GM21390 (cell line): ENCODE measurements around the gene DEDD2.

Experiments used
- ATAC-seq: cut with Tn5 transposase; IDR thresholded peaks from one replicate; pipeline ENCODE4 v1.9.1; 2021; ENCODE audit not compliant: unreplicated experiment

DEDD2 gene

DNA sequence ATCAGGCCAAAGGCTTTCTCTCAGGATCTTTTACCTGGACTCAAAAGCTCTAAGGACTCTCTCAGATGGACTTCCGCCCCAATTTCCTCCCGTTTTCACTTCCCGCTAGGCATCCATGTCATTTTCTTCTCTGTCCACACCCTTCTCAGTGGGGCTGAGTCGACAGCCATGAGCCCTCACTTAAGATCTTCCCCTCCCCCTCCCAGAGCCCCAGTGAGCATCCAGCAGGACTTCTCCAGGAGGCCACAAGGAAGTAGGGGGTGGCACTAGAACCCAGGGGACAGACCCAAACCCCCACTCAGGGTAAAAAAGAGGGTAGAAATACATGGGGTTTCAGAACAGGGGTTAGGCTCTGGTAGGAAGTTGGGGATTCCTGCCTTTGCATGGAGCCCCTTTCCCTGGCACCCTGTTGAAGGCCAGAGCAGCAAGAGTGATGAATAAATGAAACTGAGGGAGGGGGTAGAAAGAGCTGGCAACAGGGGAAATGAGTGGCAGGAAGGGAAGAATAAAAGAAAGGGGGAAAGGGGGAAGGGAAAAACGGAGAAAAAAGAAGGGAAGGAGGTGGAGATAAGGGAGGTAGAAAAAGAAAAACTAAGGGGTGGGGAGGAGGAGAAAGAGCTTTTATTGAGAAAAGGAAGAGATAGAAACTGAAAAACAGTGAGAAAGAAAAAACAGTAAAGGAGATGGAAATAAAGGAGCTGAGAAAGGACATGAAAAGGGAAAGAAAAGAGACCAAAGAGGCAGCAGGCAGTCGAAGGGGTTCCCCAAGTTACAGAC, 42.3 kb downstream of the DEDD2 start:
- no peak for ATAC-seq

- ATAC-seq, result no peak
These were observed 43.3 kb downstream of the DEDD2 start for GRCh38 chr19:42174188-42174587.

GRCh38 chr19:42173695-42174094, 43.8 kb downstream of the DEDD2 start:
- ATAC-seq, result no peak

DNA sequence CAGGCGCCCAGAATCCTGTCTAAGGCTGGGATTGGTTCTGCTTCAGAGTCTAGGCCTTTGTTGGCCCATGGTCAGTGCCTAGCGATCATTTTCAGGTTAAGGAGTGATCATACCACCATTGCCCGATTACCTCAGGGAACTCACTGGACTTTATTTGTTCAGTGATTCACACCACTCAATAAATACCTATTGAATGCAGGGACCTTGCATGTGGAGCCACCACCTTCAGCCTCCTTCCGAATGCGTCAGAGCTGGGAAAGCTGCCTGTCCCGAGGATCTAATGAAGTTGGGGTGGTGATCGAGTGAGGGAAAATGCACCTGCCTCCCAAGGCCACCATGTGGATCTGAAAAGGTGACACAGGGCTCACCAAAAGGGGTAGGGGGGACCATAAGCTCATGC, 45.2 kb downstream of the DEDD2 start:
- ATAC-seq, result no peak

DNA sequence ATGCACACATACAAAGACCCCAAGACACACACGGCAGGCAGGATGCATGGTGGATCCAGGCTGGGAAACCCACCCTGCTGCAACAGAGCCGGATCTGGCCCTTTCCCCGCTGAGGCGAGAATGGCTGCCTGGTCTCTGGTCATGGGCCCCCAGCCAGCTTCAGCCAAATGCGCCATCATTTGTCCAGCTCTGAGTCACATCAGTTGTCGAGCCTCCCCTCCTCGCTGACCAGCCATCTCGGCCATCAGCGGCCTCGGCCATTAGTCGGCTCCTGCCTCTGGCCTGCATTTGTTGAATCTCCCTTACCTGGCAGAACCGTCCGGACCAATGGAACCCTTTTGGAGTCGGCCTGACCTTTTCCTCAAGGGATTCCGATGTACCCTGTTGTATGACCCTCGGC, 46.8 kb downstream of the DEDD2 start:
- ATAC-seq, result no peak

GRCh38 chr19:42169486-42170413, 47.7 kb downstream of the DEDD2 start:
- ATAC-seq, result no peak

- ATAC-seq, result no peak
These were observed 49.3 kb downstream of the DEDD2 start for GRCh38 chr19:42168206-42168605.

GRCh38 chr19:42166316-42166715, 51.2 kb downstream of the DEDD2 start:
- no peak for ATAC-seq

- ATAC-seq, result no peak
These were observed 52.3 kb downstream of the DEDD2 start for GRCh38 chr19:42165146-42165545.

DNA sequence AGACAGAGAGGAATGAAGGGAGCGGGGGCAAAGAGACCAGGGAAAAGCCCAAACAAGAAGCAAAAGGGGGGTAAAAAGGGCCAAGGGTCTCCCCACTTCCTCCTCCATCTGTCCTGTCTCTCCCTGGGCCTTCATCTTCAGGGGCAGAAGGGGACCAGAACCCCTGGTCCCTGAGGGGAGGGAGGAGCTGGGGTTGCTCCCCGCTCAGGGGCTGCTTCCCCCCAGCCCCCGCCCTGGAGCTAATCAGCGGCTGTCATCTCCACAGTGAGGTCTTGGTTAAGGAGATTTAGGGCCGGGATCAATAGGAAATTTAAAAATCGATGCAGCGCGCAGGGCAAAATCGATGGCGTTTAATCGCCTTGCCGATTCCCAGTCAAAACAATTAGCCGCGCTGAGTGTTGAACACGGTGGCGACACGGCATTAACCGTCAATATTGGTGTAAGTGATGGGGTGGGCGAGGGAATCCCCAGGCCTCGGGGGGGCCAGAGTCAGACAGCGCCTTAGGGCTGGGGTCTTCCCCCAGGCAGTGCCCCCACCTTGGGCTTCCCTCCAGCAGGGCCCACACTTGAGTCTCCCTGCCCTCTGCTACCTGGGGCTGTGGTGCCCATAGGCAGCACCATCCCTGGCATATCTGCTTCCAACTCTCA, 55.7 kb downstream of the DEDD2 start:
- no peak for ATAC-seq

GRCh38 chr19:42159942-42160341, 57.5 kb downstream of the DEDD2 start:
- ATAC-seq, result no peak

DNA sequence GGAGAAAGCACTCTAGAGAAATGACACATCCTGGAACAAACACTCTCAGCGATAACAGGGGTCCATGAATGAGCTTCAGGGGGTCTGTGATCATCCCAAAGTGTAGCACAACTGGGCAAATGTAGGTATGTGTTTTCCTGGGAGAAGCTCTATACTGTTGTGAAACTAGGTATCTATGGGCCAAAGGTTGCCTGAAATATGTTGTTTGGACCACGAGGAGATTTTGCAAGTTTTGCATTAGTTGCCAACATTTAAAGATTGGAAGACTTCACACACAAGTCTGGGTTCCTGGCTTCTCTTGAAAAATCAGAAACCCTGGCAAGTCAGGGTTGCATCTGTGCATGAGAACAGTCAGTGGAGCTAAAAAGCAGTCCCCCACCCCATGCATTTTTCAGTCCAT, 58.6 kb downstream of the DEDD2 start:
- ATAC-seq, result no peak

- no peak for ATAC-seq
These were observed 60.9 kb downstream of the DEDD2 start for GRCh38 chr19:42156571-42156970.

GRCh38 chr19:42155796-42156195, 61.7 kb downstream of the DEDD2 start:
- ATAC-seq, result no peak

DNA sequence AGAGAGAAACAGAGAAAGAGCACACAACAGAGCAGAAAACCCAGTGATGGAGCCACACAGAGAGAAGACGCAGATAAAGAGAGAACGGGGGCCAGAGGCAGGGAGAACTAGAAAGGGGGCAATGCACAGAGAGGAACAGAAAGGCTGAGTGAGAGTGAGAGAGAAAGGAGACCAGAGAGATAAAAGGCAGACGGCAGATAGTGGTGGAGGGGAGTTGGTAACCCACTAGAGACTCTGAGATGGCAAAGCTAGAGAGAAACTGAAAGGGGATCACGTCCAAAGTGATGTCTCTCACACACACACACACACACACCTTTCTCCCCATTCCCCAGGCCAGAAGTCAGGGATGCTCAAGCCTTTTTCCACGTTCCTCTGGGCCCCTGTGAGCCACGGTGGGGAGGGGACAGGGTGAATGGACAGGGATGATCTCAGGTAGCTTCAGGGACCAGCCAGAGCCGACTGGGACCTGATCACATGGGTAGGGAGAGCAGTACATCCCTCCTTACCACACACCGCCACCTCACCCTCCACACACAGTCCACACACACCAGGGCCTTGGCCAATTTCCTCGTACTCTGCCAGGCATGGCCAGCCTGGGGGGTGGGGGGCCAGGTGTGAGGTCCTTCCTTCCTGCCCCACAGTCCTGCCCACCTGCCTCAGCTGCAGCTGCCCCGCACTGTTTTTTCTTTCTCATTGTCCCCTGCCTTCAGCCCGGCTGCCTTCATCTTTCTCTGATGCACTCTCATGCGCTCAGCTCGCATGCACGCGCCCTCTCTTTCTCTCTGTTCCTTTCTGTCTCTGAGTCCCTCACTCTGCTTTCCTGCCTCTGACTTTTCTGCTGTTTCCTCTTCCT, 62.8 kb downstream of the DEDD2 start:
- no peak for ATAC-seq

DNA sequence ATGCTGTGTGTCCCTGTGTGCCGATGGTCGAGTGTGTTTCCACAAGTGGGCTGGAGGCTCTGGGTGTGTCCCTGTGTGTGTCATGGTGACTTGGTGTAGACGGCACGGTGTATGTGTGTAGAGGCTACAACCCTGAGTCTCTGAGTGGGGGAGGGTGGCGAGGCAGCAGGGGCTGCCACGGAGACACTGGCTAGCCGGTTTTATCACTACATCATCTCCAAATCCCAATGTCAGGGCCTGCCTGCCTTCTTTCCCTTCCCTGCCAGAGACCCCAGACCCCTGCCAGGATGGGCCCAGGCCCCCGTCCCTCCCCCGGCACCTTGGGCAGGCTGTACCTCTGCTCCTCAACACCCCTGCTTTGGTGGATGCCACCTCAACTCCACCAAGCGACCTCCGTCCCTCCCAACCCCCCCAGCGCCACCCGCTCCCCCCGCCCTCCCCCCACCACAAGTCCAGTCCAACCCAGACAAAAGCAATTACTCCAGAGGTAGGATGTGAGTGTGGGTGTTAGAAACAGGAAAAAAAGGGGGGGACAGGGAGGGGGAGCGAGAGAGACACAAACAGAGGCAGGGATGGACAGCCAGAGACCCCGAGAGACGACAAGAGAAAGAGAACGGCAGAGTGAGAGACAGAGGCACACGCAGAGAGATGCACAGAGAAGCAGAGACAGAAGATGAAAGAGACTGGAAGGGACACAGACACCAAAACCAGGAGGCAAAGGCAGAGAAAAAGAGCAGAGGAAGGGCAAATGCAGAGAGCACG, 63.6 kb downstream of the DEDD2 start:
- no peak for ATAC-seq

GRCh38 chr19:42152910-42153671, 64.4 kb downstream of the DEDD2 start:
- no peak for ATAC-seq

- no peak for ATAC-seq
These were observed 65.4 kb downstream of the DEDD2 start for GRCh38 chr19:42151782-42152684.
